HEK293 (cell line): ENCODE data around the gene DDR1.

Experiments used
- BCL6B ChIP-seq: fragments of 450-650 bp; formaldehyde crosslinking; IDR thresholded peaks from 2 replicates; pipeline ENCODE4 v1.5.1; 2017; ENCODE audit warnings: missing biosample characterization, missing genetic modification characterization
- CTCF ChIP-seq: fragments of 450-650 bp; formaldehyde crosslinking; IDR thresholded peaks from 2 replicates; pipeline ENCODE4 v1.5.1; 2016; ENCODE audit warnings: missing biosample characterization, missing genetic modification characterization
- ELK4 ChIP-seq: IDR thresholded peaks from 2 replicates; pipeline ENCODE4 v1.6.1; 2011; ENCODE audit warnings: mild to moderate bottlenecking, low read depth, low read length, borderline replicate concordance
- GLIS1 ChIP-seq: fragments of 450-650 bp; formaldehyde crosslinking; IDR thresholded peaks from 2 replicates; pipeline ENCODE4 v1.5.1; 2016; ENCODE audit warnings: missing biosample characterization, missing genetic modification characterization
- KLF1 ChIP-seq: fragments of 450-650 bp; formaldehyde crosslinking; IDR thresholded peaks from 2 replicates; pipeline ENCODE4 v1.5.1; 2016; ENCODE audit warnings: missing biosample characterization, missing genetic modification characterization
- KLF9 ChIP-seq: fragments of 450-650 bp; formaldehyde crosslinking; IDR thresholded peaks from 2 replicates; pipeline ENCODE4 v1.5.1; 2016; ENCODE audit warnings: missing biosample characterization, missing genetic modification characterization, low read depth
- PRDM1 ChIP-seq: fragments of 450-650 bp; formaldehyde crosslinking; IDR thresholded peaks from 2 replicates; pipeline ENCODE4; 2016; ENCODE audit warnings: missing biosample characterization, missing genetic modification characterization
- PRDM2 ChIP-seq: fragments of 450-650 bp; formaldehyde crosslinking; IDR thresholded peaks from 2 replicates; pipeline ENCODE4 v1.5.1; 2016; ENCODE audit warnings: missing biosample characterization, missing genetic modification characterization, borderline replicate concordance
- ZBTB1 ChIP-seq: fragments of 450-650 bp; formaldehyde crosslinking; IDR thresholded peaks from 2 replicates; pipeline ENCODE4 v1.5.1; 2016; ENCODE audit warnings: missing biosample characterization, missing genetic modification characterization
- ZBTB44 ChIP-seq: fragments of 450-650 bp; IDR thresholded peaks from 2 replicates; pipeline ENCODE4 v1.5.1; 2018; ENCODE audit warnings: missing biosample characterization, mild to moderate bottlenecking, missing genetic modification characterization
- ZNF114 ChIP-seq: fragments of 450-650 bp; formaldehyde crosslinking; IDR thresholded peaks from 2 replicates; pipeline ENCODE4 v1.5.0; 2017; ENCODE audit warnings: missing biosample characterization, missing genetic modification characterization
- ZNF138 ChIP-seq: fragments of 450-650 bp; formaldehyde crosslinking; IDR thresholded peaks from 2 replicates; pipeline ENCODE4 v1.5.1; 2016; ENCODE audit warnings: missing biosample characterization, missing genetic modification characterization, borderline replicate concordance
- ZNF223 ChIP-seq: fragments of 450-650 bp; formaldehyde crosslinking; IDR thresholded peaks from 2 replicates; pipeline ENCODE4 v1.5.1; 2016; ENCODE audit warnings: missing biosample characterization, missing genetic modification characterization
- ZNF23 ChIP-seq: fragments of 450-650 bp; formaldehyde crosslinking; IDR thresholded peaks from 2 replicates; pipeline ENCODE4 v1.5.1; 2016; ENCODE audit warnings: missing biosample characterization, missing genetic modification characterization, borderline replicate concordance
- ZNF248 ChIP-seq: fragments of 450-650 bp; formaldehyde crosslinking; IDR thresholded peaks from 2 replicates; pipeline ENCODE4 v1.5.1; 2017; ENCODE audit warnings: missing biosample characterization, missing genetic modification characterization
- ZNF274 ChIP-seq, 2 experiments: fragments of 200-500 bp in 1 of 2; fragments of 450-650 bp in 1 of 2; sonication (Bioruptor generic) in 1 of 2; formaldehyde crosslinking in 1 of 2; IDR thresholded peaks; 2 replicates each; pipeline versions ENCODE4 v1.5.1 to v1.6.1; 2014 to 2016; ENCODE audit warnings: borderline replicate concordance in 1 of 2, inconsistent platforms in 1 of 2, low read length in 1 of 2, missing biosample characterization in 1 of 2, missing genetic modification characterization in 1 of 2
- ZNF394 ChIP-seq: fragments of 450-650 bp; formaldehyde crosslinking; IDR thresholded peaks from 2 replicates; pipeline ENCODE4 v1.5.1; 2016; ENCODE audit warnings: missing biosample characterization, missing genetic modification characterization, mild to moderate bottlenecking, moderate library complexity, borderline replicate concordance
- ZNF548 ChIP-seq: fragments of 450-650 bp; formaldehyde crosslinking; IDR thresholded peaks from 2 replicates; pipeline ENCODE4 v1.5.1; 2016; ENCODE audit warnings: missing biosample characterization, missing genetic modification characterization
- ZNF600 ChIP-seq: fragments of 450-650 bp; formaldehyde crosslinking; IDR thresholded peaks from 2 replicates; pipeline ENCODE4 v1.5.1; 2016; ENCODE audit warnings: missing biosample characterization, missing genetic modification characterization
- ZNF610 ChIP-seq: fragments of 450-650 bp; formaldehyde crosslinking; IDR thresholded peaks from 2 replicates; pipeline ENCODE4 v1.5.1; 2016; ENCODE audit warnings: missing biosample characterization, missing genetic modification characterization, borderline replicate concordance
- ZNF621 ChIP-seq: fragments of 450-650 bp; formaldehyde crosslinking; IDR thresholded peaks from 2 replicates; pipeline ENCODE4 v1.5.1; 2017; ENCODE audit warnings: missing biosample characterization, missing genetic modification characterization
- ZNF664 ChIP-seq: fragments of 450-650 bp; formaldehyde crosslinking; IDR thresholded peaks from 2 replicates; pipeline ENCODE4 v1.5.1; 2016; ENCODE audit warnings: missing biosample characterization, missing genetic modification characterization
- ZNF768 ChIP-seq: fragments of 450-650 bp; formaldehyde crosslinking; IDR thresholded peaks from 2 replicates; pipeline ENCODE4 v1.5.1; 2018; ENCODE audit warnings: missing biosample characterization, mild to moderate bottlenecking, missing genetic modification characterization
- ZNF776 ChIP-seq: fragments of 450-650 bp; formaldehyde crosslinking; IDR thresholded peaks from 2 replicates; pipeline ENCODE4 v1.5.0; 2017; ENCODE audit warnings: missing biosample characterization, missing genetic modification characterization, borderline replicate concordance
- ZNF777 ChIP-seq: fragments of 450-650 bp; formaldehyde crosslinking; IDR thresholded peaks from 2 replicates; pipeline ENCODE4 v1.5.1; 2017; ENCODE audit warnings: missing biosample characterization, missing genetic modification characterization, borderline replicate concordance
- ZSCAN4 ChIP-seq: fragments of 450-650 bp; formaldehyde crosslinking; IDR thresholded peaks from 2 replicates; pipeline ENCODE4 v1.5.1; 2017; ENCODE audit warnings: missing biosample characterization, missing genetic modification characterization

Gene DDR1

GRCh38 chr6:30914076-30914853 lies 29.9 kb downstream of the DDR1 start, which contains the start of gene VARS2 (continued):
- no peak for TF ChIP-seq ZBTB44 (tag by site-specific recombination)
- no peak for TF ChIP-seq ZSCAN4 (tag by site-specific recombination)
- 0 out of 2 replicates have a peak, but pooled peaks have one; percentile 33 for TF ChIP-seq ZNF394 (tag by site-specific recombination)
- peak; percentile 70 for TF ChIP-seq CTCF (tag by site-specific recombination)
- TF ChIP-seq GLIS1 (tag by site-specific recombination): peak; percentile 80
- no peak for TF ChIP-seq ZNF664 (tag by site-specific recombination)
- TF ChIP-seq ZNF23: no peak
- no peak for TF ChIP-seq ZNF114 (tag by site-specific recombination)
- no peak for TF ChIP-seq ZNF777 (tag by site-specific recombination)
- TF ChIP-seq ZBTB1 (tag by site-specific recombination): no peak
- no peak for TF ChIP-seq ZNF548 (tag by site-specific recombination)
- no peak for TF ChIP-seq PRDM1 (tag by site-specific recombination)
- no peak for TF ChIP-seq ZNF768 (tag by site-specific recombination)
- TF ChIP-seq ZNF621 (tag by site-specific recombination): no peak
- TF ChIP-seq KLF9: peak; percentile 81
- no peak for TF ChIP-seq BCL6B (tag by site-specific recombination)
- no peak for TF ChIP-seq ZNF776
- TF ChIP-seq ZNF138 (tag by site-specific recombination): no peak
- TF ChIP-seq PRDM2 (tag by site-specific recombination): no peak
- TF ChIP-seq ZNF223: no peak
- TF ChIP-seq KLF1: peak; percentile 33; the same call in 1 of the 2 replicates
- TF ChIP-seq ZNF248: no peak
- TF ChIP-seq ZNF600 (tag by site-specific recombination): peak; percentile 93
- TF ChIP-seq ZNF274 (IDR thresholded peaks at IDR 0.05; ENCODE audit: low read length): no peak
- TF ChIP-seq ZNF274 (tag by site-specific recombination; IDR thresholded peaks at IDR 0.05; ENCODE audit: borderline replicate concordance): no peak
- TF ChIP-seq ZNF610 (tag by site-specific recombination): no peak
- TF ChIP-seq ELK4: no peak
